Choroid plexus epithelial cell (primary cell): Measurements from ENCODE around the gene RAB5A.
"Not testable (repeated sequence)": the region's sequence is repeated elsewhere in the genome, so short reads cannot be mapped to it uniquely, and the experiment has no call there.

Experiments used
- DNase-seq: peaks from one replicate; pipeline ENCODE4 v3.0.0-alpha.2; 2010; ENCODE audit warnings: low read depth
- H3K4me3 ChIP-seq: 2 replicates; pipeline ENCODE4 v1.5.1; 2011; ENCODE audit warnings: low read depth, mild to moderate bottlenecking, control low read depth, low read length, moderate library complexity
- CTCF ChIP-seq: conservative IDR thresholded peaks from 2 replicates; pipeline ENCODE4 v1.5.1; 2011; ENCODE audit warnings: low read depth, mild to moderate bottlenecking, control low read depth, inconsistent platforms, low read length, moderate library complexity

Gene RAB5A, protein sequence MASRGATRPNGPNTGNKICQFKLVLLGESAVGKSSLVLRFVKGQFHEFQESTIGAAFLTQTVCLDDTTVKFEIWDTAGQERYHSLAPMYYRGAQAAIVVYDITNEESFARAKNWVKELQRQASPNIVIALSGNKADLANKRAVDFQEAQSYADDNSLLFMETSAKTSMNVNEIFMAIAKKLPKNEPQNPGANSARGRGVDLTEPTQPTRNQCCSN

GRCh38 chr3:19946832-19947548 is at the start of gene RAB5A:
Gene RAB5A (plus strand): TSS chr3:19947097. CDS start chr3:19950899, 3,802 bp downstream.
- peak within 1 kb of the TSS; percentile 97 for H3K4me3 ChIP-seq
- no peak for TF ChIP-seq CTCF
- peak; percentile 99 for DNase-seq

DNA sequence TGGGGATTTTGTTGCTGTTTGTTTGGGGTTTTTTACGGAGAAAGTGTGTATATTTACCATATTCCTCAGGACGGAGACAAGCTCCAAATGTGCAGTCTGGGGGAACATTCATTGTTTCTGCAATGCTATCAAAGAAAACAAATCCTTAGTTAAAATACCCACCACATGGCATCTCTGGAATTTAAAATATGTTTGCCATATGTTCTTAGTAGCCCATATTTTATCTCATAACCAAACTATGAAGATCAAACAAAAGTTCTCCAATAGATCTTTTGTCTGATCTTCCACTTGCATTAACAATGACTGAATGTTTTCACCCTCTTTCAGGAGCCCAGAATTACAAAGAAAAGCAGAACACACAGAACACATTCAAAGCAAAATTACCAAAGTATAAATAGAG is 48.2 kb upstream of the RAB5A start:
- no peak overlapping the region for H3K4me3 ChIP-seq
- DNase-seq: peak; percentile 36
- TF ChIP-seq CTCF: no peak

DNA sequence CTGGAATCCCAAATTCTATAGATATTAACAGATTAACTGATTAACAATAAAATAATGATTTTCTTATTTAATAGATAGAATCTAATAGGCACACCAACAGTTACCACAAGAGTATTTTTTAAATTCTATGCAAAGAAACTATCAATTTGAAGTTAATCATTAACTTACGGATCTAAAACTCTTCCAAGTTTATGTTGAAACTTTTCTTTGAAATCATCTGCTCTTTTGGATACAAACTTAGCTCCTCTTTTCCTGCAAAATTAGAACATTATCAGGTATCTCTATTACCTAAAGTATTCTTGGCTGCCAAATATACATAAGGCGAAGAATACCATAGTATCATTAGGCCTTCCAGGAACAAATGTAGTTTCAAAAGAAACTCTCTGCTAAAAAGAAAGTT is 47.6 kb upstream of the RAB5A start:
- TF ChIP-seq CTCF: no peak
- no peak for DNase-seq
- H3K4me3 ChIP-seq: no peak overlapping the region

DNA sequence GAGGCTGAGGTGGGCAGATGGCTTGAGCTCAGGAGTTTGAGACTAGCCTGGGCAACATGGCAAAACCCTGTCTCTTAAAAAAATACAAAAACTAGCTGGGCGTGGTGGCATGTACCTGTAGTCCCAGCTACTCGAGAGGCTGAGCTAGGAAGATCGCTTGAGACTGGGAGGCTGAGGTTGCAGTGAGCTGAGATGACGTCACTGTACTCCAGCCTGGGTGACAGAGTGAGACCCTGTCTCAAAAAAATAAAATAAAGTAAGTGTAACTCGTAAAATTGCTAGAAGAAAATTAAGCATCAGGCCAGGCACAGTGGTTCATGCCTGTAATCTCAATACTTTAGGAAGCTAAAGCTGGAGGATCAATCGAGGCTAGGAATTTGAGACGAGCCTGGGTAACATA is 47.1 kb upstream of the RAB5A start:
- DNase-seq, H3K4me3 ChIP-seq: not testable (repeated sequence)

- no peak overlapping the region for H3K4me3 ChIP-seq
- TF ChIP-seq CTCF: no peak
- DNase-seq: peak; percentile 46
Observed at GRCh38 chr3:19901337-19901736, 45.6 kb upstream of the RAB5A start.

DNA sequence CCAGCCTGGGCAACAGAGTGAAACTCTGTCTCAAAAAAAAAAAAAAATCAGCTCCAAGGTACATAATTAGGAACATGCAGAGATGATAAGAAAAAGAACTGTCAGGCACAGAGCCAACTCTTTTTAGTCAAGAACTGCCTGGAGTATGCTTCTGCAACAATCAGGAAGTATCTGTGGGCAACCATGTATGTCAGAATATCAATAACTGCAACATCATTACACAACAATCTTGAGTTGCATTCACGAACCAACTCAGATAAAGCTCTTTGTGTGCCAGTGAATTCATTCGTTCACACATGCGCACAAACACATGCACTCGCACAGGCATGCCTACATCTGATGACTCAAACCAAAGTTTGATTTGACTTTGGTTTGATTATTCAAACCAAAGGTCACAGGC is 45.0 kb upstream of the RAB5A start:
- DNase-seq: peak; percentile 48
- TF ChIP-seq CTCF: no peak
- no peak overlapping the region for H3K4me3 ChIP-seq

DNA sequence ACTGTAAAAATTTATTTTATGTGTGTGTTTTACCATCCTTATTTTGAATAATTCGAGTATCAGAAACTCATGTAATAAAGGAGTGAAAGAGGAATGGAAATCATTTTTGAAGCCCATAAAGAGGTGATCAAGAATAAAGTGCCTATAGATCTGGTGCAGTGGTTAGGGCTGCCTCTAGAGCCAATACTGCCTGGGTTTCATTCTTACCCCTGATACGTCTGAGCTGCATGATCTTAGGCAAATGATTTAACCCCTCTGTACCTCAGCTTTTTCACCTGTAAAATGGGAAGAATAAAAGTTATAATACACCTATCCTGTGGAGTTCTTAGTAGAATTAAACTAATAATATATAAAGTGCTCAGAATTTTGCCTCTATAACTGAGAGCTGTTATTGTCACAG is 43.2 kb upstream of the RAB5A start:
- no peak for TF ChIP-seq CTCF
- no peak for DNase-seq
- no peak overlapping the region for H3K4me3 ChIP-seq
